ENCODE results near the gene BTN3A1. TPM values are rescaled to one million over a fixed set of nuclear protein-coding genes. Genes with fewer than 3 reads are reported as not detected.
"Not testable (repeated sequence)": the region's sequence is repeated elsewhere in the genome, so short reads cannot be mapped to it uniquely, and the experiment has no call there.

Gene BTN3A1
- total RNA-seq, 4 donors from 2014 or later: 14.4 to 24.6 (median 17.7) TPM

DNA sequence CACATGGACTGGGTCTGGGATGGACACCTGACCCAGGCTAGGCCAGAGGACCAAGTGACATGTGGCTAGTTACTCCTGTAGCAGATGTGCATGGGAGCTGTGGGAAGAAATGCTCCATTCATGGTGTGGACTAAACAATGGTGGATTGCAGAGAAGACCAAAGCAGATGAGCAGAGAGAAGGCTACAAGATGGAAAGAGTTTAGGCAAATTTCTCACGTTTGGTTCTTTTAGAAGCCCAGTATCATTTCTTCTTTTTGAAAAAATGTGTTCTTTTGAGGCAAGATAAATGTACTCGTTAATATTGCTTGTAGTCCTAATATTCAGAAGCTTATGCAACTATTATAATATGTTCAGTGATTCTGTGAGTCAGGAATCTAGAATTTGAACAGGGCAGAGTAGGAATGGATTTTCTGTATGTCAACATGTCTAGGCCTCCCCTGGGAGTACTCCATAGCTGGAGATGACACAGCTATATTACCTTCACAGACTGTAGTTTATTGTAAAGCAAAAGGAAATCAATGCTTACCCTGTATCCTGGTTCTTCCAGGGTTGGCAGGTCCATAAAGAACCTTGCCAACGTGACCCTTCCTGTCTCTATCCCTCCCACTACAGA, 53.4 kb downstream of the BTN3A1 start:
- no peak for TF ChIP-seq CTCF (IDR thresholded peaks at IDR 0.05)
- no peak for DNase-seq (ENCODE audit: low spot score)

DNA sequence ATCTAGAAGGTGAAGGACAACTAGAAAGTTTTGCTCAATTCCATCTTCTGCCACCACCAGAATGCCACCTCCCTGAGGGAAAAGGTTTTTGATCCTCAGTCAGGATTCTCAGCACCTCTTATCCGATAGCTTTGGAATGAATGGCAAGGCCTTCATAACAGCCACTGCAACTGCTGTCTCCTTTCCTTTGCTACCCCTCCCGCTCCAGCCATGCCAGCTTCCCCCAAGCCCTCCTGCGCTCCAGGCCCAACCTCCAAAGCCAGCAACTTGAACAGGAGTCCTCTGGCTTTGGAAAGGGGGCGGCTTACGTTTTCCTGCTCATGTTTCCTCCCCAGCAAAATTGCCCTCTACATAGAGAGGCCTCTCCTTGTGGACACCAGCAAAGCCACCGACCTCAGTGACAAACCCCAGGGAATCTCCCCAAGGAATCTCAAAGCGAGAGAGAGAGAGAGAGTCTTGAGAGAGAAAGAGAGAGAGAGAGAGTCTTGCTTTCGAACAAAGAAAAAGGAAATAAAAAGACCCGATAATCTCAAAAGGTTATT, 55.3 kb downstream of the BTN3A1 start:
- DNase-seq (ENCODE audit: low spot score) (no peak), ATAC-seq (ENCODE audit: low FRiP score) (peak; percentile 79)
- TF ChIP-seq CTCF (IDR thresholded peaks at IDR 0.05): no peak

More for the DNA sequence above, 53.4 kb downstream of the BTN3A1 start:
- no peak for ATAC-seq (ENCODE audit: low FRiP score)

DNA sequence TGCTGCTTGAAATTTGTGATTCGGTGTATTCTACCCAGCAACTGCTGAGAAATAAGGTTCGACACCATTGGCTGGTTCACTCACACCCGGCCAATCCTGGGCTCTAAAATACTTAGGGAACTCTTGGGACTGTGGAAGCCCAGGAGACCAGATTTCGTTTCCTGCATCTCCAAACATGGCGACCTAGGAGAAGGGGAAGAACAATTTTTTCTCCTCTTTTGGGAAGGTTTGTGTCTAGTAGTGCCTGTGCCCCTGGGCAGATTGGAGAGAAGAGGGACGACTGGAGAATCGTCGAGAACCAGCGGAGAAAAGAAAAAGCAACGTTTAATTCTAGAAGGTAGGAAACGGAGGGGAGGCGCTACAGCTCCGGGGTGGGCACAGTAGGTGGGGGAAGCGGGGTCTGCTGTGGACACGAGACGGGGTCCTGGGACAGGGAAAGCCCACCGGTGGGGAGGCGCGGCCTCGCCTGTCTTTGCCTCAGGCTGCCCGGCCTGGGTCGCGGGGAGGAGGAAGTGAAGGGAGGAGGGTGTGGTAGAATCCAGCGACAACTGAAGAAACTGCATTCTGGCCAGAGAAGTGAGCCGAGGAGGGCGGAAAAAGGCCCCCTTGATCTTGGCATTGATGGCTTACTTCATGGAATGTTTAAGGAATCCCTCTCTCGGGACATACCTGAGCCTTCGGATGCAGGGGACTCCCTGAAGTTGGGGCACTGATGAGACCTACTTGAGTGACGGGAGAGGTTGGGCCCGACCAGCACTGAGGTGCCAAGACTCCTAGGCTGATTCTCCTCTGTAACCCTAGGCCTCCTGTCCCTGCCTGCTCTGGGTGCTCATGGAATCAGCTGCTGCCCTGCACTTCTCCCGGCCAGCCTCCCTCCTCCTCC, 56.0 kb downstream of the BTN3A1 start, which contains the start of gene BTN2A1:
TSS of gene BTN2A1 (plus strand) at position 150 of the 883 bp plus-strand sequence. CDS start at position 832, 682 bp downstream.
- TF ChIP-seq CTCF (IDR thresholded peaks at IDR 0.05): no peak
- ATAC-seq (ENCODE audit: low FRiP score): peak; percentile 98
- peak; percentile 33 for DNase-seq (ENCODE audit: low spot score)

GRCh38 chr6:26459023-26459810, 57.1 kb downstream of the BTN3A1 start:
- ATAC-seq (ENCODE audit: low FRiP score): no peak
- no peak for DNase-seq (ENCODE audit: low spot score)
- no peak for TF ChIP-seq CTCF (IDR thresholded peaks at IDR 0.05)

- ATAC-seq (ENCODE audit: low FRiP score); DNase-seq (ENCODE audit: low spot score): not testable (repeated sequence)
Measured at GRCh38 chr6:26461353-26461752, 59.3 kb downstream of the BTN3A1 start.

GRCh38 chr6:26464014-26464413, 61.9 kb downstream of the BTN3A1 start:
- no peak for DNase-seq (ENCODE audit: low spot score)
- ATAC-seq (ENCODE audit: low FRiP score): no peak
- TF ChIP-seq CTCF (IDR thresholded peaks at IDR 0.05): no peak
